Activated naive CD8-positive, alpha-beta T cell treated with anti-CD3 and anti-CD28 coated beads for 36 hours (primary cell): ENCODE data around the gene PKD1L1. TPM values are rescaled to one million over a fixed set of nuclear protein-coding genes. Genes with fewer than 3 reads are reported as not detected.
A peak's percentile ranks its signal among the peaks of the same experiment; 100 is the strongest.
"Not testable (repeated sequence)": the region's sequence is repeated elsewhere in the genome, so short reads cannot be mapped to it uniquely, and the experiment has no call there.

Source experiments
- DNase-seq: peaks from one replicate; pipeline ENCODE4 v3.0.0; 2021
- H3K27ac Mint-ChIP-seq: one replicate; pipeline ENCODE4 v1.8.0; 2022; ENCODE audit warnings: mild to moderate bottlenecking, moderate library complexity, mixed read lengths
- H3K27me3 Mint-ChIP-seq: one replicate; pipeline ENCODE4 v1.8.0; 2022; ENCODE audit warnings: mild to moderate bottlenecking, mixed read lengths
- H3K36me3 Mint-ChIP-seq: one replicate; pipeline ENCODE4 v1.8.0; 2021; ENCODE audit warnings: mild to moderate bottlenecking, mixed read lengths
- H3K4me1 Mint-ChIP-seq: one replicate; pipeline ENCODE4 v1.8.0; 2021; ENCODE audit warnings: mixed read lengths
- H3K4me3 Mint-ChIP-seq: one replicate; pipeline ENCODE4 v1.8.0; 2022; ENCODE audit warnings: mild to moderate bottlenecking, moderate library complexity, mixed read lengths
- H3K9me3 Mint-ChIP-seq: one replicate; pipeline ENCODE4 v1.8.0; 2022; ENCODE audit warnings: mixed read lengths
- total RNA-seq, 2 experiments: library from RNA; stranded (reverse); gene quantifications; one replicate each; pipeline ENCODE4 v1.2.3, GENCODE V29; 2021

PKD1L1 gene
- total RNA-seq, 2 experiments from 2014 or later: 0.02 to 0.10 TPM

GRCh38 chr7:47762746-47763062, 185.6 kb downstream of the PKD1L1 start:
- Mint-ChIP-seq H3K27me3 (peaks cover 3% of the 10 kb centered on the region), H3K27ac (no peak overlapping the region), H3K36me3 (no peaks in the 10 kb centered on the region), H3K4me3 (no peak overlapping the region), H3K9me3 (peaks cover 2% of the 10 kb centered on the region), H3K4me1 (no peaks in the 10 kb centered on the region)
- no peak for DNase-seq

- Mint-ChIP-seq H3K27ac (no peak overlapping the region), H3K27me3 (peaks cover 4% of the 10 kb centered on the region)
These were observed 186.1 kb downstream of the PKD1L1 start for GRCh38 chr7:47762207-47762606.

GRCh38 chr7:47759056-47759706, 189.1 kb downstream of the PKD1L1 start:
- no peaks in the 10 kb centered on the region for H3K9me3 Mint-ChIP-seq
- no peak overlapping the region for H3K27ac Mint-ChIP-seq
- no peaks in the 10 kb centered on the region for H3K36me3 Mint-ChIP-seq

More at GRCh38 chr7:47762207-47762606, 186.1 kb downstream of the PKD1L1 start:
- H3K4me1 Mint-ChIP-seq: no peaks in the 10 kb centered on the region
- H3K9me3 Mint-ChIP-seq: no peaks in the 10 kb centered on the region
- no peaks in the 10 kb centered on the region for H3K36me3 Mint-ChIP-seq
- no peak overlapping the region for H3K4me3 Mint-ChIP-seq
- DNase-seq: no peak

GRCh38 chr7:47758546-47758945, 189.7 kb downstream of the PKD1L1 start:
- H3K4me1 Mint-ChIP-seq: no peaks in the 10 kb centered on the region
- H3K27ac Mint-ChIP-seq: no peak overlapping the region
- H3K27me3 Mint-ChIP-seq: peaks cover 8% of the 10 kb centered on the region
- H3K36me3 Mint-ChIP-seq: no peaks in the 10 kb centered on the region
- no peak for DNase-seq
- H3K9me3 Mint-ChIP-seq: no peaks in the 10 kb centered on the region
- no peak overlapping the region for H3K4me3 Mint-ChIP-seq

More at GRCh38 chr7:47759056-47759706, 189.1 kb downstream of the PKD1L1 start:
- no peak overlapping the region for H3K4me3 Mint-ChIP-seq
- no peak for DNase-seq
- H3K4me1 Mint-ChIP-seq: no peaks in the 10 kb centered on the region
- peaks cover 6% of the 10 kb centered on the region for H3K27me3 Mint-ChIP-seq

- Mint-ChIP-seq H3K27ac (no peak overlapping the region), H3K27me3 (peaks cover 14% of the 10 kb centered on the region), H3K4me1 (no peaks in the 10 kb centered on the region), H3K36me3 (no peaks in the 10 kb centered on the region), H3K9me3 (no peaks in the 10 kb centered on the region), H3K4me3 (no peak overlapping the region)
- DNase-seq: no peak
These were observed 190.3 kb downstream of the PKD1L1 start for GRCh38 chr7:47757921-47758411.

GRCh38 chr7:47756636-47757035, 191.6 kb downstream of the PKD1L1 start:
- Mint-ChIP-seq H3K27me3 (peaks cover 21% of the 10 kb centered on the region), H3K4me1 (no peaks in the 10 kb centered on the region), H3K4me3 (no peak overlapping the region), H3K27ac (no peak overlapping the region), H3K9me3 (no peaks in the 10 kb centered on the region), H3K36me3 (no peaks in the 10 kb centered on the region)
- DNase-seq: no peak

- Mint-ChIP-seq H3K9me3 (no peaks in the 10 kb centered on the region), H3K36me3 (no peaks in the 10 kb centered on the region), H3K27ac (no peak overlapping the region), H3K4me3 (no peak overlapping the region), H3K27me3 (peaks cover 21% of the 10 kb centered on the region), H3K4me1 (peaks cover 10% of the 10 kb centered on the region)
- DNase-seq: no peak
These were observed 193.0 kb downstream of the PKD1L1 start for GRCh38 chr7:47755248-47755647.

- peaks cover 10% of the 10 kb centered on the region for H3K4me1 Mint-ChIP-seq
- H3K9me3 Mint-ChIP-seq, H3K36me3 Mint-ChIP-seq, H3K4me3 Mint-ChIP-seq, DNase-seq, H3K27ac Mint-ChIP-seq: not testable (repeated sequence)
- H3K27me3 Mint-ChIP-seq: peaks cover 29% of the 10 kb centered on the region
These were observed 196.5 kb downstream of the PKD1L1 start for GRCh38 chr7:47751724-47752123.

- Mint-ChIP-seq H3K4me1 (peaks cover 10% of the 10 kb centered on the region), H3K36me3 (no peaks in the 10 kb centered on the region), H3K27ac (no peak overlapping the region), H3K27me3 (peaks cover 29% of the 10 kb centered on the region), H3K4me3 (no peak overlapping the region), H3K9me3 (no peaks in the 10 kb centered on the region)
- DNase-seq: peak; percentile 11
These were observed 197.2 kb downstream of the PKD1L1 start for GRCh38 chr7:47751043-47751442.

GRCh38 chr7:47748041-47748440, 200.2 kb downstream of the PKD1L1 start:
- H3K4me3 Mint-ChIP-seq: no peak overlapping the region
- H3K27ac Mint-ChIP-seq: no peak overlapping the region
- H3K4me1 Mint-ChIP-seq: peaks cover 10% of the 10 kb centered on the region
- DNase-seq: no peak
- no peaks in the 10 kb centered on the region for H3K36me3 Mint-ChIP-seq
- H3K9me3 Mint-ChIP-seq: no peaks in the 10 kb centered on the region
- H3K27me3 Mint-ChIP-seq: peaks cover 28% of the 10 kb centered on the region

GRCh38 chr7:47747160-47747559, 201.1 kb downstream of the PKD1L1 start:
- Mint-ChIP-seq H3K27ac (no peak overlapping the region), H3K27me3 (peaks cover 24% of the 10 kb centered on the region), H3K4me3 (no peak overlapping the region), H3K36me3 (no peaks in the 10 kb centered on the region), H3K4me1 (peaks cover 10% of the 10 kb centered on the region), H3K9me3 (no peaks in the 10 kb centered on the region)
- DNase-seq: no peak

- peaks cover 24% of the 10 kb centered on the region for H3K27me3 Mint-ChIP-seq
- H3K4me1 Mint-ChIP-seq: peaks cover 9% of the 10 kb centered on the region
- no peak overlapping the region for H3K4me3 Mint-ChIP-seq
- no peak overlapping the region for H3K27ac Mint-ChIP-seq
- DNase-seq: no peak
- no peaks in the 10 kb centered on the region for H3K9me3 Mint-ChIP-seq
- no peaks in the 10 kb centered on the region for H3K36me3 Mint-ChIP-seq
These were observed 201.8 kb downstream of the PKD1L1 start for GRCh38 chr7:47746468-47746867.

- no peaks in the 10 kb centered on the region for H3K9me3 Mint-ChIP-seq
- H3K4me1 Mint-ChIP-seq: no peaks in the 10 kb centered on the region
- H3K27ac Mint-ChIP-seq: no peak overlapping the region
- H3K36me3 Mint-ChIP-seq: no peaks in the 10 kb centered on the region
- DNase-seq: no peak
- H3K27me3 Mint-ChIP-seq: peaks cover 26% of the 10 kb centered on the region
- no peak overlapping the region for H3K4me3 Mint-ChIP-seq
These were observed 203.4 kb downstream of the PKD1L1 start for GRCh38 chr7:47744883-47745282.

GRCh38 chr7:47743965-47744591, 204.2 kb downstream of the PKD1L1 start:
- DNase-seq: no peak
- Mint-ChIP-seq H3K27ac (no peak overlapping the region), H3K27me3 (peaks cover 20% of the 10 kb centered on the region), H3K9me3 (no peaks in the 10 kb centered on the region), H3K4me3 (no peak overlapping the region), H3K36me3 (no peaks in the 10 kb centered on the region), H3K4me1 (no peaks in the 10 kb centered on the region)

GRCh38 chr7:47741984-47742383, 206.3 kb downstream of the PKD1L1 start:
- Mint-ChIP-seq H3K4me1 (no peaks in the 10 kb centered on the region), H3K27ac (no peak overlapping the region), H3K36me3 (no peaks in the 10 kb centered on the region), H3K4me3 (no peak overlapping the region), H3K27me3 (peaks cover 21% of the 10 kb centered on the region), H3K9me3 (no peaks in the 10 kb centered on the region)
- no peak for DNase-seq

- no peak for DNase-seq
- H3K36me3 Mint-ChIP-seq: no peaks in the 10 kb centered on the region
- peaks cover 20% of the 10 kb centered on the region for H3K27me3 Mint-ChIP-seq
- H3K9me3 Mint-ChIP-seq: no peaks in the 10 kb centered on the region
- H3K4me1 Mint-ChIP-seq: no peaks in the 10 kb centered on the region
- no peak overlapping the region for H3K4me3 Mint-ChIP-seq
- no peak overlapping the region for H3K27ac Mint-ChIP-seq
These were observed 208.4 kb downstream of the PKD1L1 start for GRCh38 chr7:47739891-47740290.
